NCI-H2227 treated with DMSO at 0.1 percent for 48 hours (cell line): ENCODE results near the gene RPL10.
A peak's percentile ranks its signal among the peaks of the same experiment; 100 is the strongest.

ENCODE experiments used
- DNase-seq: peaks from one replicate; lab custom pipeline; 2025; lab: John Stamatoyannopoulos, UW

RPL10 gene

DNA sequence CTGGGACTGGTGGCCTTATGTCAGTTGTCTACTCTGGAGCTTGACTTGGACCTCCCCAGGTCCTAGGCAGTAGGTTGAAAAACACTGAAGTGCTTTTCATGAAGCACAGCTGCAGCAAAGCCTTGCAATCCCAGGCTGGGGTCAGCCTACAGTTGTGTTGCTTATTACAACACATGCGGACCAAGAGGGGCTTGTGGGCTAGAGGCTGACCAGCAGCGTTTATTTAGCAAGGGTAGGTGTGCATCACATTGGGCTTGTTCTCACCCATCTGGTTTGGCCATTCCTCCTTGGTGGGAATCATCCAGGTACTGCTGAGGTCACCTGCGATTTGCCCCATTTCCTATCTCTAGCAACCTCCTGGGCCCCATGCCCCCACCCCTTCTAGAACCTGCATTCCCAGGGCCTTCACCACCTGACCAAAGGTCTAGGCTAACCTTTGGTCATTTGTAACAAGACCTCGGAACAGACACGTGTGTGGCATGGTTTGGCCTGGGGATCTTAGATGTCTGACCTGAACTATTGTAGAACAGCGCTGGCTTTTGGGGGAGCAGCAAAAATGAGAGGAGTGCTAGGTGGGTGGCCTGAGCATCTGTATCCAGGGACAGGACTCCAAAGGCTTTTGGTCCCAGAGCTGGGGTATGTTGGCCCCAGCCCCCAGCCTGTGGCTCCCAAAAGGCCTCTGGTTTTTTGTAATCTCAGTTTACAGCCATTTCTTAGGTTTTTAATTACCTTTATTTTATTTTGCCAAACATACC is 3.0 kb downstream of the RPL10 start:
- DNase-seq: no peak

DNA sequence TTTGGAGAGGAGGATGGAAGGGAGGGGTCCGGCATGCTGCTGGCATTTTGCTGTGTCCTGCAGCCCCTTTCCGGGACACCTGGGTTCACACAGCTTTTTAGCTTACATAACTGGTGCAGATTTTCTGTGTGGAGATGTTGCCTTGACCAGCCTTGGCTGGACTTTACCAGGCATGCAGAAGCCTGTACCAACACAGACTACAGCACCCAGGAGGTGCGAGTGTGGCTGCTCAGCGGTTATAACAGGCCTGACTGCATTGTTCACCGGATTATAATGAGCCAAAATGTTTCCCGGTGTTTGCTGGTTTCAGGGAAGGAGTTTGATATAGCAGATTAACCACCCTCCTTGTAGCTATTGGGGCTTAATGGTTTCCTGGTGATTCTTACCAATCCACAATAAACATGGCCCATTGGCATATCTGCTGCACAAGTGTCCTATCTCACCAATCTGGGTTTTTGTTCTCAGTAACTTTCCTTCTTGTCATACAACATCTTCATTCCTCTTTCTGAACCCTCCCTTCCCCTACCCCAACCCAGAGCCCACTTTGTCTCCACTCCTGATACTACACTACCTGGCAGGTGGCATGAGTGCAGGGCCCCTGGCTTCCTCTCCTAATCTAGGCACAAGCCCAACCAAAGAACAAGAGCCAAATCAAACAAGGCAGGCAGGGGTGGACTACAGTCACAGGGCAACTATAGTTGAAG is 3.9 kb downstream of the RPL10 start:
- no peak for DNase-seq

DNA sequence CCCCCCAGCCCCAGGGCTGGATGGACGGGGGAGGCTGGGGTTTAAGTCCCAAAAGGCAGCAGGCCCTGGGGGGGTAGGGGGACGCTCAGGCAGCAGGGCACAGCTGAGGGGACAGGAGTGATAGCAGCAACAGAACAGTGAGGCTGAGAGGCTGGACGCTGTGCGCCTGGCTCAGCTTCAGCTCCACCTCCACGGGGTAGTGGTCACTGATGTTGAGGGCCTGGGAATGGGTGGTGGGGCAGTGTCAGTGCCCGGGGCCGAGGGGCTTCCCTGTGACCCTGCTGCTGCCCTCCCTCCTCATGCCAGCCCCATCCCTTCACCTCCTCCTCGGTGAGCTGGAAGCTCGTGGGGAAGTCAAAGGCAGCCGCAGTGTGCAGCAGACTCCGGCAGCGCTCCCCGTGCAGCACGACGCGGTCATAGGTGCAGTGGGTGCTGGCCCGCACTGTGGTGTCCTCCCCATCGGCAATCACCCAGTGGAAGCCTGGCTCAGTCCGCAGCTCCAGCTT is 4.5 kb downstream of the RPL10 start:
- no peak for DNase-seq

DNA sequence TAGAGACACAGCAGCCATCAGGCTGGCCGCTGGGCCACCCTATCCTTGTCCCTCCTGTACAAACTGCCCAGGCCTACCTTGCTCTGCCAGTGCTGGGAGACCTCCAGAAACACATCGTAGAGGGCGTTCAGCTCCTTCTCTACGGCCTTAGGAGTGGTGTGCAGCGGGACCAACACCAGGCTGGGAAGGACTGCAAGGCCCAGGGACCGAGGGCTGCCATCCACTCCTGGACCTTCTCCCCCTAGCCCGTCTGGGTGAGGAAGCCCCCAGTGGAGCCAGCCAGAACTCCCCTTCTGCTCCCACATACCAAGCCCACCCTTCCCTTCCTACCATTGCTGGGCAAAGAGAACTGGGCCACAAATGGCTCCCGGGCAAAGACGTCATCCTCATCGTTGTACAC is 5.0 kb downstream of the RPL10 start:
- no peak for DNase-seq

DNA sequence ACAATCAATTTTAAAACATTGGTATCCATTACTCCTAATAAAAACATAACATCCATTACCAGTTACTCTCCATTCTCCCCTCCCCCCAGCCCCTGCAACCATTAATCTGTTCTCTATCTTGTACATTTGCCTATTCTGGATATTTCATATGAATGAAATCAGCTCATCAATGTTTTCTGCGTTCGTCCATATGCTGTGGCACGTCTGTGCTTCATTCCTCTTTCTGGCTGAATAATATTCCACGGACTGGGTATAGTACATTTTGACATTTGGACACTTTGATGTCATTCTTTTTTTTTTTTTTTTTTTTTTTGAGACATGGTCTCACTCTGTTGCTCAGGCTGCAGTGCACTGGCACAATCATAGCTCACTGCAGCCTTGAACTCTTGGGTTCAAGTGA is 5.7 kb downstream of the RPL10 start:
- DNase-seq: no peak

DNA sequence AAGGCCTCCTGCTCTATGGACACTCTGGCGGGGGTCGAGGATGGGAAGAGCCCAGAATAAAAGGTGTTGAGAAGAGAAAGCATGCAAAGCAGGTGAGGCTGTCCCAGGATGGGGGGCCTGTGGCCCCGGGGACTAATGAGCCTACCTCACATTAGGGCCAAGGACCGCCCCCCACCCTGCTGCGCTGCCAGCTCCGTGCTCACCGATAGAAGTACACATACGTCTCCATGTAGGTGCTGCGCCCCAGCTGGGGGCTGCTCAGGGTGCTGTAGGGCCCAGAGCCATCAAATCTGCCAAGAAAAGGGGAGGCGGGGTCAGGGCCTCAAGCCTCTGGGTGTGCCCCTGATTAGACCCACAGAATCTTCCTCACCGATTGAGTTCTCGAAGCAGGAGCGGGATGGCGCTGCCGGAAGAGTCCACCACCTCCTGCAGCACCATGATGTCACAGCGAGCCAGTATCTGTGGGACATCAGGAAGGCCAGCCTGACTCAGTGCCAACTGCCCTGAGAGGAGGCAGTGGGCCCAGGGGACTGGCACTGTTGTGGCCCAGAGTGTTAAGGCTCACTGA is 6.5 kb downstream of the RPL10 start:
- no peak for DNase-seq

DNA sequence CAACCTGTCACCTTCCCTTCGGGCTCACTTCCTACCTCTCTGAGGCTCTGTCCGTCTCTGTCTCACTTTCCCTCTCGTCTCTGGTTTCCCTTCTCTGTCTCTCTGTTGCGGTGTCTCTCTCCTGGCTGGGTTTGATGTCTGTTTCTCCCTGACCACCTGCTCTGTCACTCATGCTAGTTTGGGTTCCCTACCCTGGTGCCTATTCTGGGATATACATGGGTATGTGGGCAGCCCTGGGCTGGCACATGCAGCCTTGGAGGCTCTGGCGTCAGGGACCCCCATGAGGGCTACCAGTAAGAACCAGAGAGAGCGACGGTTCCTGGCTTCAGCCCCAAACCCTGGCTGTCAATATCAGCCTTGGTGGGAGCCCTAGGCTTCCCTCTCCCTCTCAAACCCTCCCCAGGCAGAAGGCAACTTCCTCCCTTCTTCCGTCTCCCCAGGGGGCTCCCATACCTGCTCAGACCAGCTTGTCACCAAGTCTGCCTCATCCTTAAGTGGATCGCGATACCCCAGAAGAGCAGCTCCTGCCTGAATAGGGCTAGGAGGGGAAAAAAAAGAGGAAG is 10.6 kb downstream of the RPL10 start:
- no peak for DNase-seq

DNA sequence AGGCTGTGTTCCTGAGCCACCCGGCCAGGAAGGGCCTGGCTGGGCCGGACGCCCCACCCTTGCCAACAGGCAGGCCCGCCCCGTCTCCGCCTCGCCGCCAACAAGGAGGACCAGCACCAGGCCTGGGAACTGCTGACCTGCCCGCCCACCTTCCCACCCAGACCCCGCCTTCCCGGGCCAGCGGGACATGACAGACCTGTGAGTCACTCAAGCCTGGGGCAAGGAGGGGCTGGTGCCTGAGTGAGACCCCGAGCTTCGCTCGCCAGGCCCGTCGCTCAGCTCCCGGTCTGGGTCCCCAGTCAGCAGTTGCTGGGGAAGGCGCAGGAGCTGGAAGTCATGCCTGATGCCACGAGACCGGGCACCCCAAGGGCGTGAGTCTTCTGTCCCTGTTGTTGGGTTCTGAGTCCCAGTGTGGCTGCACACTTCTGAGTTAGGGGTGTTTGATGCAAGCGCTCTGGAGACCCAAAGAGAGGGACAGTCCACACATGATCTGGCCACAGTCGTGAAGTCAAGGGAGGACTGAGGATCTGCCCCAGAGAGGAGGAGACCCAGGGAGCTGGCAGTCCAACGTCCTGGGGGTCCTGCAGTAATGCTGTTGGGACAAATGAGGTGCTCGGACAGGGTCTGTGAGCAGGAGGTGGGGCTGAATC is 11.2 kb downstream of the RPL10 start, which contains the start of gene DNASE1L1:
Gene DNASE1L1, minus strand, starts transcription at position 33 of the 650 bp plus-strand sequence. CDS start 3,686 bp downstream, outside the sequence.
- DNase-seq: no peak

DNA sequence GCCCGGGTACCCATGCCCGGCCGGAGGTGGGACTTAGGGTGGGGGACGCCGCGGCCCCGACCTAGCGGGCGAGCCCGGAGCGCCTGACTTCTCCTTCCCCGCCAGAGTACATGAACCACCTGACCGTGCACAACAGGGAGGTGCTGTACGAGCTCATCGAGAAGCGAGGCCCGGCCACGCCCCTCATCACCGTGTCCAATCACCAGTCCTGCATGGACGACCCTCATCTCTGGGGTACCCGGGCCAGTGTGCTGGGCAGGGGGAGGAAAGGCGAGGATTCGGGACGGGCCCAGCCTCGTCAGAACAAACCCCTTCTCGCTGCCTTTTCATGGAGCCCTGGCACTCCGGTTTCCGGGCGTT is 13.8 kb downstream of the RPL10 start:
- DNase-seq: peak; percentile 9

DNA sequence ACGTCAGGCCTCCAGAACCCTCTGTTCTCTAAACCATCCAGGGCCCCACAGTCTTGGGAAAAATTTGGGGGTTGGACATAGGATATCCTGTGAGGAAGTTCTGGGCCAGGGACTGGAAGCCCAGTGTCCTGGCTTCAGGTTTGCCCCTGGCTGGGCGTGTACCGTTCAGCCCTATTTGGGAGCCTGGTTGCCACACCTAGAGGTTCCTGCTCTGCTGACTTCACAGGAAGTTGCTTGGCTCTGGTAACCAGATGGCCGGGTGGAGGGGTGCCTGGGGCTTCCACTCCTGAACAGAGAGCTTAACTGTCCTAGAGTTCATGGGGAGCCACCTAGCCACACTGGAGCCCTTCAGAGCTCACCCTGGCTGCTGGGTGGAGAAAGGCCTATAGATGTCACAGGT is 14.3 kb downstream of the RPL10 start:
- no peak for DNase-seq

DNA sequence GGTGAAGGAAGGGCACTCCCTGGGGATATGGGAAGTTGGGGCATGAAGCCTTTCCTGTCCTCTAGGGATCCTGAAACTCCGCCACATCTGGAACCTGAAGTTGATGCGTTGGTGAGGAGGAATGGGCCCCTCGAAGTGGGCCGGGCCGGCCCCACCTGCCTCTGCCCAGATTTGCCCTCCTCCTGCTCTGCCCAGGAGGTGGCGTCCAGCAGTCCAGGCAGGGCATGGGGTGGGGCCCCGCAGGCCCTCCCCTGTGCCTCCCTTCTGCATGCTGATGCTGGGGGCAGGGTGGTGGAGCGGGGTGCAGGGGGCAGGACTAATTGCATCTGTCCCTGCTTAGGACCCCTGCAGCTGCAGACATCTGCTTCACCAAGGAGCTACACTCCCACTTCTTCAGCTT is 15.0 kb downstream of the RPL10 start:
- no peak for DNase-seq

DNA sequence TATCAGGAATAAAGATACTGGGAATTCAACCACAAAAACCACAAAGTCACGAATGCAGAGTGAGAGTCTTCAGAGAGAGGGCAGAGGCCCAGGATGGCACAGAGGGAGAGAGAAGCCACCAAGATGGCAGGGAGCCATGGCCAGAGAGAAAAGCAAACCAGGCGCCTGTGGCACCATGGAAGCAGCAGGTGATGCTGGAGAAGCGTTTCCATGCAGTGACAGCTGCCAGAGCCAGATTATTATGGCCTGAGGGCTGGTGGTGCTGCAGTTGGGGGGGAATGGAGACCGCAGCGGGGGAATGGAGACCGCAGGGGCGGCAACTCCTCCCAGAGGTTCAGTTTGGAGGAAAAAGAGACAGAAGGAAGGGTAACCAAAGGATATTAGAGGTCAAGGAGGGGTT is 19.0 kb downstream of the RPL10 start:
- DNase-seq: peak; percentile 24

DNA sequence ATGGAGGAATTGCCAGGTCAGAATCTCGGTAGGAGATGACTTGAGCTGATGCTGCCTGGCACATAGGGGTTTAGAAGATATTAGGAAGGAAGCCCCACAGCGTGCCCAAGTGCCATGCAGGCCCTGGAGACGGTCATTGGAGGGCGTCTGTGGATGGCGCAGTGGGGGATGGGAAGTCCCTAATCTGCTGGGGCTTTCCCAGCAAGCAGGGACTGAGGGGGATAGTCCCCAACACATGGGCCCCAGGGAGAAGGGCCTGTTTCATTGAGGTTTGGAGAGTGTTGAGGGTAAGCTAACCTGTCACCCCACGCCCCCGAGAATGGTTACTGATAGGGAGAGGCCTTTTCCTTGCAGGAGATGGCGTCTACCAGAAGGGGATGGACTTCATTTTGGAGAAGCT is 21.0 kb downstream of the RPL10 start:
- DNase-seq: no peak

DNA sequence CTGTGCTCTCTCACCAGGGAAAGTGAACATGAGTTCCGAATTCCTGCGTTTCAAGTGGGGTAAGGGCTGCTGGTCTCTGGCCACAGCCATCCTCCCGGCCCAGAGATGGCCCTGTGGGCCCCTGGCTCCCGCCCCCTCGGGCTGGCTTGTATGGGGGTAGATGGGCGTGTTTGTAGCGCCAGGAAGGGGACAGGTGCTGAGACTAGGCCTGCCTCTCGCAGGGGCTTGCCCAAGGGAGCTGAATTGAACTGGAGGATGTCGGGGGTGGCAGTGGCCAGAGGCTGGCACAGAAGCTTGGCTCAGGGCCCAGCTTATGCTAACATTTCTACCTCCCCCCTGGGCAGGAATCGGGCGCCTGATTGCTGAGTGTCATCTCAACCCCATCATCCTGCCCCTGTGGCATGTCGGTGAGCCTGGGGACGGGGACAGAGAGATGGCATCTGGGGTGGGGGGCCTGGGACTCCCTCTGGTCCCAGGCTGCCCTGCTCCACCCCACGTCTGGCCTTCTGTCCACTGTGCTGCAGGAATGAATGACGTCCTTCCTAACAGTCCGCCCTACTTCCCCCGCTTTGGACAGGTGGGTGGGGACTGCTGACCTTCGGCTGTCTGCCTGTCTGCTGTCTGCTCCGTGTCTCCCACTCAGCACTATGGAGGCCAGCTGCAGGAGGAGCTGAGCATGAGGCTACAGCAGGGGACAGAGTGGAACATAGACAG is 21.7 kb downstream of the RPL10 start:
- DNase-seq: no peak

DNA sequence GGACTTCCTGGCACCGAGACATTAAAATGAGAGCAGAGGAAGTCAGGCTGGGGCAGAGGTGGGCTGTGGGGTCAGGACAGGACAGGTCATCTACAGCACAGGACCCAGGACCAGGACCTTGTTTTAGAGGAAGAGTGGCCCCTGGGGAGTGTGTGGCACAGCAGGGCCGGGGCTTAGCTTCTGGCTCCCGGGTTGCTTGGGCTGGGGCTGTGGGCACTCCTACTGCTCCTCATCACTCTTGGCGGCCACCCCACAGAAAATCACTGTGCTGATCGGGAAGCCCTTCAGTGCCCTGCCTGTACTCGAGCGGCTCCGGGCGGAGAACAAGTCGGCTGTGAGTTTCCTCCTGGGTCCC is 22.2 kb downstream of the RPL10 start:
- no peak for DNase-seq

DNA sequence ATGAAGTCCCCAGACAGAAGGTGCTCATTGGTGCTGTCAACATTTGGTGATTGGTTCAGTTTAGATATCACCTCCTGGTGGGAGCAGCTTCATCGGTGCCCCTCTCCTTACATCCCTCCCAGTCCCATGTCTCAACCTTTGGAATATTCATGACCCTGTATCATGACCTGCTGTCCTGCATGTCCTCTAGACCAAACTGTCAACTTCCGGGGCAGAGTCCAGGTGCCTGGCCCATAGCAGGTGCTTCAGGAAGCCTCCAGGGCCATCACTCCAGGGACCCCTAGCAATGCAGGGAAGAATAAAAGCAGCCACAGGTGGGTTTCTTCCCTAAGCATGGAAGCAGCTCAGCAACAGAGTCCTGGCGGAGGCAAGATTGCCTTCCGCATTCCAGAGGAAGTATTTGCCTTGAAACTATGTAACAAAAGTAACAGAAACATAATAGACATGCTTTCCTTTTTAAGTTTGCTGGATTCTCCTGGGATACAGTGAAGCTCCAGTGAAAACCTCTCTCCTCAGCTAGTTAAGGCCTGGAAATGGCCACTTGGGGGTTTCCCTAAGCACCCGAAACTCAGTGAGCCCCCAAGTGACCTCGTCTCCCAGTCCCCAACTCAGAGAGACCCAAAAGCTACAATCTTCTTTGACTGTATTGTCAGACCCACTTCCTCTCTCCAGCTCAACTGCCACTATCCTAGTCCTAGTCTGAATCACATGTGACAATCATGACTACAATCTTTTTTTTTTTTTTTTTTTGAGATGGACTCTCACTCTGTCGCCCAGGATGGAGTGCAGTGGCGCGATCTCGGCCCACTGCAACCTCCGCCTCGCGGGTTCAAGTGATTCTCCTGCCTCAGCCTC is 29.0 kb downstream of the RPL10 start:
- DNase-seq: no peak

DNA sequence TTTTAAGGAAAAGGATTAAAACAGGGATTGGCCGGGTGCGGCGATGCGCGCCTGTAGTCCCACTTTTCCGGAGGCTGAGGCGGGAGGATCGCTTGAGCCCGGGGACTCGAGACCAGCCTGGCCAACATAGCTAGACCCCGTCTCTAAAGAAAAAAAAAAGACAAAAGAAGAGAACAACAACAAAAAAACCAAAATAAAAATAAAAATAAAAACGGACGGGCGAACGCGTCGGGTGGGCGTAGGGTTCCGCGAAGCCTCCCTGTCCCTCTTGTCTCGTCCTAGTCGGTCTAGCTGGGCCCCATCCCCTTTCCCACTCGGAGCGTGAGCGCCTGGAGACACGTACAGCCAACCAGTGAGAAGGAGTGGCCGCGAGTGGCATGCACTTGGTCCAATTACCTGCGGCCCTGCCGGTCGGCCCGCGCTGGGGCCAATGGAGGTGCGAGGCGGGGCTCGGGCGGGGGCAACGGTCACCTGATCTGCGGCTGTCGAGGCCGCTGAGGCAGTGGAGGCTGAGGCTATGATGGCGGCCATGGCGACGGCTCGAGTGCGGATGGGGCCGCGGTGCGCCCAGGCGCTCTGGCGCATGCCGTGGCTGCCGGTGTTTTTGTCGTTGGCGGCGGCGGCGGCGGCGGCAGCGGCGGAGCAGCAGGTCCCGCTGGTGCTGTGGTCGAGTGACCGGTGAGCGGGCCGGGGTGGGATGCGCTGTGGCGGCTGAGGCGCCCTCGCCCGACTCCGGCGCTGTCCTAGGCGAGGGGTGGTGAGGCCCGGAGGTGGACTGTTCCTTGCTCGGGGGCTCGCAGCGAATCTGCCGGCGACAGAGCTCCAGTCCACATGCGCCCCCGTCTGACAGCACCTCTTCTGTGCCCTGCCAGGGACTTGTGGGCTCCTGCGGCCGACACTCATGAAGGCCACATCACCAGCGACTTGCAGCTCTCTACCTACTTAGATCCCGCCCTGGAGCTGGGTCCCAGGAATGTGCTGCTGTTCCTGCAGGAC is 30.3 kb downstream of the RPL10 start, which contains the start of gene ATP6AP1:
Gene ATP6AP1, plus strand, starts transcription at position 502 of the 996 bp plus-strand sequence. Its CDS starts 16 bp downstream, at position 518.
- peak; percentile 82 for DNase-seq

DNA sequence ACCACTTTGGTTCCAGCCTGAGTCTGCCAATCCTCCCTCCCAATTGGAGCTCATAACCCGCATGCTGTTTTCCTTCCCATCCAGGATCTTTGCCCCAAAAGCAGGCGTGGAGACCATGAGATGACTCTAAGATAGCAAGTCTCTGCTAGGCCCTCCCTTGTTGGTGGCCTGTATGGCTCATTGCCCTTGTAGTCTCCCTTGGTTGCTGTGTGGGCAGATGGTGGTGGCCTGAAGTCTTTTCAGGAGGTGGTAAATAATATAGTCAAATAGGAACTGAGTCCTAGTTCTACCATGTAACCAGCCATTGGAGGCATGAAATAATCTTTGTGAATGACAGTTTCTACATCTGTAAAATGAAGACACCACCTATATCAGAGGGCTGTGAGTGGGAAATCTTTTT is 31.5 kb downstream of the RPL10 start:
- DNase-seq: no peak

DNA sequence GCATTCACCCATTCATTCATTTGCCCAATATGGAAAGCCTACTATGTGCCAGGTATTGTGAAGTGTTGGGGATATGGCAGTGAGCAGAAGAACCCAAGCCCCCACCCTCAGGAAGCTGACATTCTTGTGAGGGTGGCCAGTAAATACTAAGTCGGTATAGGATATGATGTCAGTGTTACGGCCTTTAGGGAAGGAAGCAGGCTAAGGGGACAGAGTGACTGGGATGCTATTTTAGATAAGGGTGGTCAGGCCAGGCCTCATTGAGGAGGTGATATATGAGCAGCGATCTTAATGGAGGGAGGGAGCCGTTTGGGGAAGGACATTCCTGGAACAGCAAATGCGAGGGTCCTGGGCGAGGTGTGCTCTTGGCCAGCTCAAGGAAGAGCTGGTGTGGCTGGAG is 32.3 kb downstream of the RPL10 start:
- DNase-seq: no peak
